GM12874 (cell line): Measurements from ENCODE around the gene GRAMD1A.

Experiments used
- TF ChIP-seq, protein P1 (sequence below): IDR thresholded peaks from 2 replicates; pipeline ENCODE4 v1.5.1; 2011; ENCODE audit warnings: low read depth, mild to moderate bottlenecking, control low read depth, low read length, moderate library complexity; ENCODE audit not compliant: insufficient read depth

Gene GRAMD1A

DNA sequence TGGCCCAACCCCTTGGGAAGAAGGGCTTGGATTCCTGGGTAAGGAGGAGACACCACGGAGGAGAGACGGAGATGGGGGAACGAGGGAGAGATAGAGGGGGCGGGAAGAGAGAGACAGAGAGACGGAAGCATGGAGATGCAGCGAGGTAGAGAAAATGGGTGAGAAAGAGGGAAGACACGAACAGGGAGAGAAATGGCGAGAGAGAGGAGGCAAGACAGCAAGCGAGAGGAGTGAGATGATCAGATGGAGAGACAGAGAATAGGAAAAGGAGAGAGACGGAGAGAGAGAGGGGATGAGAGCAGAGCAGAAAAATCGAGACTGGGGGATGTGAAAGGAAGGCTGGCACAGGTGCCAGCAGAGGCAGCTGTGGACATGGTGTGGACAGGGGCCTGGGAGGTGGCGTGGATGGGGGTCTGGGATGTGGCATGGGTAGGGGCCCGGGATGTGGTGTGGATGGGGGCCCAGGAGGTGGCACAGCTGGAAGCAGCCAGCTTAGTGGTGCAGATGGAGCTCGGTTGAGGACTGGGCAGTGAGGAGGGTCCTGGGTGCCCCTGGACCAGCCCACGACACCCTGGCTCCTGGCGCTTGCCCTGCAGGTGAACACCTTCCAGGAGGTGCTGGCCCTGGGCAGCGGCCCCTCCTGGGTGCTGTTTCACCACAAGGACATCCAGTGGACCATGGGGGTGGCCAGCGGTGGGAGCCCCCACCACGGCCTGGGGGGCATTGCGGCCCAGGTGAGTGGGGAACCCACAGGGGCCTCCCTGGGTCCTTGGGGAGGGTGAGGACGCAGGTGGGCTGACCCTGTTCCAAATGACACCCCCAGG, 75.3 kb downstream of the GRAMD1A start:
- TF ChIP-seq, protein P1, sequence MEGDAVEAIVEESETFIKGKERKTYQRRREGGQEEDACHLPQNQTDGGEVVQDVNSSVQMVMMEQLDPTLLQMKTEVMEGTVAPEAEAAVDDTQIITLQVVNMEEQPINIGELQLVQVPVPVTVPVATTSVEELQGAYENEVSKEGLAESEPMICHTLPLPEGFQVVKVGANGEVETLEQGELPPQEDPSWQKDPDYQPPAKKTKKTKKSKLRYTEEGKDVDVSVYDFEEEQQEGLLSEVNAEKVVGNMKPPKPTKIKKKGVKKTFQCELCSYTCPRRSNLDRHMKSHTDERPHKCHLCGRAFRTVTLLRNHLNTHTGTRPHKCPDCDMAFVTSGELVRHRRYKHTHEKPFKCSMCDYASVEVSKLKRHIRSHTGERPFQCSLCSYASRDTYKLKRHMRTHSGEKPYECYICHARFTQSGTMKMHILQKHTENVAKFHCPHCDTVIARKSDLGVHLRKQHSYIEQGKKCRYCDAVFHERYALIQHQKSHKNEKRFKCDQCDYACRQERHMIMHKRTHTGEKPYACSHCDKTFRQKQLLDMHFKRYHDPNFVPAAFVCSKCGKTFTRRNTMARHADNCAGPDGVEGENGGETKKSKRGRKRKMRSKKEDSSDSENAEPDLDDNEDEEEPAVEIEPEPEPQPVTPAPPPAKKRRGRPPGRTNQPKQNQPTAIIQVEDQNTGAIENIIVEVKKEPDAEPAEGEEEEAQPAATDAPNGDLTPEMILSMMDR = no peak

DNA sequence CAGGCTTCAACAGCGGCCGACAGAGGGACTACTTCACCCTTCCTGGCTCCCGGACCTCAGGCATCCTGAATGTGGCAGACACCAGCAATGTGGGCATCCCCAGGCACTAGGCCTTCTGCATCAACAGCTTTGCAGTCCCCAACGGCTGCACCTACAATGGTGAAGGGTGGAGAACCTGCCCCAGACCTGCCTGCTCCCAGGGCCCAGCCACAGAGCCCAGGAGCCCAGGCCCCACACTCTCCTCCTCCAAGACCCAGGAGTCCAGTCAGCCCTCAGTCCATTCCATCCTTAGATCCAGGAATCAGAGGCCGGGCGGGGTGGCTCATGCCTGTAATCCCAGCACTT, 75.9 kb downstream of the GRAMD1A start:
- TF ChIP-seq, protein P1 = no peak
